HG02763 (cell line): ENCODE results near the gene UBE2L6.

Source experiments
- ATAC-seq: cut with Tn5 transposase; IDR thresholded peaks from one replicate; pipeline ENCODE4 v1.9.1; 2021; ENCODE audit warnings: mild to moderate bottlenecking, moderate library complexity; ENCODE audit not compliant: unreplicated experiment

UBE2L6 gene

GRCh38 chr11:57501953-57502352 lies 65.5 kb downstream of the UBE2L6 start:
- ATAC-seq: no peak
